Fibroblast of mammary gland (primary cell): ENCODE results near the gene BICD1.

Source experiments
- DNase-seq: peaks from one replicate; pipeline ENCODE4 v3.0.0-alpha.2; 2010; ENCODE audit warnings: low read depth
- H3K4me3 ChIP-seq: 2 replicates; pipeline ENCODE4 v1.5.1; 2011; ENCODE audit warnings: low read depth, mild to moderate bottlenecking, low read length, moderate library complexity; ENCODE audit not compliant: control insufficient read depth
- TF ChIP-seq, protein P1 (sequence below): conservative IDR thresholded peaks from 2 replicates; pipeline ENCODE4 v1.5.1; 2011; ENCODE audit warnings: low read depth, low read length, inconsistent platforms; ENCODE audit not compliant: control insufficient read depth, insufficient read depth

BICD1 gene

DNA sequence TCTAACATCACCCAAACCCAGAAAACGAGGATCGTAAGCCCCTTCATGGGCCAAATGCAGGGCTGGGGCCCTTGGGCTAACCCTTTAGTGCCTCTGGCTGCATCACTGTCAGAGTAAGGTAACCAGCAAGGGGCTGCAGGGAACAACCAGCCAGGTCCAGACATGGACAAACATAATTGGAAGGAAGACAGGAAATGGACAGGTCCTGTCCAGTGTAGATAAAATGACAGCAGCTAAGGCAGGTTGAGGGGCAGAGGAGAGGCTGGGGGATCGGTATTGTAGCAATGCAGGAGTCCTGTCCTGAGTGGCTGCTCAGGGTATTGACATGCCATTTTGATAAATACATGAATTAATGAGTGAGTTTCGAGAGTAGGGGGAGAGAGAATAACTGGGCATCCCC lies 29.8 kb downstream of the BICD1 start:
- no peak overlapping the region for H3K4me3 ChIP-seq
- TF ChIP-seq, protein P1, sequence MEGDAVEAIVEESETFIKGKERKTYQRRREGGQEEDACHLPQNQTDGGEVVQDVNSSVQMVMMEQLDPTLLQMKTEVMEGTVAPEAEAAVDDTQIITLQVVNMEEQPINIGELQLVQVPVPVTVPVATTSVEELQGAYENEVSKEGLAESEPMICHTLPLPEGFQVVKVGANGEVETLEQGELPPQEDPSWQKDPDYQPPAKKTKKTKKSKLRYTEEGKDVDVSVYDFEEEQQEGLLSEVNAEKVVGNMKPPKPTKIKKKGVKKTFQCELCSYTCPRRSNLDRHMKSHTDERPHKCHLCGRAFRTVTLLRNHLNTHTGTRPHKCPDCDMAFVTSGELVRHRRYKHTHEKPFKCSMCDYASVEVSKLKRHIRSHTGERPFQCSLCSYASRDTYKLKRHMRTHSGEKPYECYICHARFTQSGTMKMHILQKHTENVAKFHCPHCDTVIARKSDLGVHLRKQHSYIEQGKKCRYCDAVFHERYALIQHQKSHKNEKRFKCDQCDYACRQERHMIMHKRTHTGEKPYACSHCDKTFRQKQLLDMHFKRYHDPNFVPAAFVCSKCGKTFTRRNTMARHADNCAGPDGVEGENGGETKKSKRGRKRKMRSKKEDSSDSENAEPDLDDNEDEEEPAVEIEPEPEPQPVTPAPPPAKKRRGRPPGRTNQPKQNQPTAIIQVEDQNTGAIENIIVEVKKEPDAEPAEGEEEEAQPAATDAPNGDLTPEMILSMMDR = no peak
- no peak for DNase-seq

DNA sequence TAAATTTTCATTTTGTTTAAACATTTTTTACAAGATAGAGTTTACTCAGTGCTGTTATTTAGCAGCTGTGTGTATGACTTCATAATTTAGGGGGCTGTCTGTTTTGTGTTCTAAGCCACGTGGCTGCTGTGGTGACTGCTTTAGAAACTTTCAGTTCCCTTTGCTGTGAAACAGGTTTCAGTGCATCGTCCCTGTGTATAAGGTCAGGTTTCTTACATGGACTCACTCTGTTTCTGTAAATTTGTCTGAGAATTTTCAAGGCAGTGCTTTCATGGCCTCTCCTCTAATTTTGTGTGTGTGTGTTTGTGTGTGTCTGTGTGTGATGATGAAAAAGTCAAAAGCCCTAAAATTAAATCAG lies 32.4 kb downstream of the BICD1 start:
- TF ChIP-seq, protein P1 = no peak
- peak overlapping the region; percentile 15 for H3K4me3 ChIP-seq

DNA sequence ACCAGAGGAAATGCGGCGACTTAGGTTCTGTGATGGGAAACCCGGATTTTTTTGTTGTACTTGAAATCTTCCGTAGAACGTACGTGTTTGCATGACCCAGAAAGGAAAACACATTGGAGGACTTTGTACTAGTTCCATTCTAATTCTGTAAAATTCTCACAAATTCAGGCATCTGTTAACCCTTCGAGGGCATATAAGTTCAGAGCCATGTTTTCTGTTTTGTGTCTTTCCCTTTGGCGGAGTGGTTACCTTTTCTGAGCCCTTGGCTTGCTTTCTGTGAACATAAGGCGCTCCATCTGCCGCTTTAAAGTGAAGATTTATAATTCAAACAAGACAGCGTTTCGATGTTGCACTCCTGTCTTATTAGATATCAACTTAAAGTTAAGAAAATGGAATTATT lies 34.2 kb downstream of the BICD1 start:
- TF ChIP-seq, protein P1 = no peak
- no peak overlapping the region for H3K4me3 ChIP-seq
- DNase-seq = no peak

More for the DNA sequence above, 32.4 kb downstream of the BICD1 start:
- DNase-seq = peak; percentile 62

DNA sequence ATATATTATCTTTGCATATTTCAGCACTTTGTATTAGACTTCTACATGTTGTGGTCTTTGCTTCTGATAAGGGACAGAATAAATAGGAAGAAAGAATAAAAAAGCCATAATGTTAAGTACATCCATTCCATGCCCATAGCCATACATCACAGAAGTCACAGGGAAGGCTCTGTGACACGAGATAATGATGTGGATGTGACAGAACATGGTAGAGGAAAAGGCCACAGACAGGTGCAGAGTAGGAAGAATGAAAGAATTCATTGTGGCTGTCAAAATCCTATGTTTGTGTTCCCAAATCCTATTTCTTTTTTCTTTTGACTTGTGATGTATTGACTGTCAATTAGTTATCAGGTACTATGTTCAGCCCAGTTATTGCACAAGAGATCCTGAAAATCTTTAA lies 38.4 kb downstream of the BICD1 start:
- no peak overlapping the region for H3K4me3 ChIP-seq
- TF ChIP-seq, protein P1 = no peak
- no peak for DNase-seq

DNA sequence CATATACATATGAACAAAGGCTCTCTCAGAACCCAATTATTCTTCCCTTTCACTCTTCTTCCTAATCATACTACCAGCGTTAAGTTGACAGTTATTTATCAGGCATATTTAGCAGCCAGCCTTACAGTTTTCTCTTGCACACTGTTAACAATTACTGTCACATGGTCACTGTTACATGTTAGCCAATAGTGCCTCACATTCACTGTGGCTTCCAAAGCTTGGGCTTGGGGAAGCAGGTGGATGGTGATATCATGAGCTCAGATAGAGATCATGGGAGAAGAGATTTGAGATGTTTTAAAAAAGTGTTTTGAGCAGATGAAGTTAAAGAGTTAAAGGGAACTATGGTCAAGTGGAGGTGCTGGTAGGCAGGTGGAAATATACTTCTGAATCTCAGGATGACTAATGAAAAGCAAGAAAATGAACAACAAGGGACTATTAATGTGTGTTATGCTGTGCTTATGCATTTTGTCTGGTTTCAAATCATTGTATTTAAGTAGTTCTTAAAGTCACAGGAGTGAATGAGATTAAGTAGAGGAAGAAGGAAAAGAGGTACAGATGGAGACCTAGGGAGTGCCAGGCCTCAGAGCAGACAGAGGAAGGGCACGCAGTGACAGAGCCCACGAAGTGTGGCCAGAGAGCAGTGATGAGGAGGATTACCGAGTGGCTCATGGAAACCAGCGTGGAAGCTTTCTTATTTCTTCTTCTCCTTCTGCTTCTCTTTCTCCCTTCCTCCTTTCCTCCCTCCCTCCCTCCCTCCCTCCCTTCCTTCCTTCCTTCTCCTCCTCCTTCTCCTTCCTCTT lies 39.6 kb downstream of the BICD1 start:
- TF ChIP-seq, protein P1 = no peak
- no peak for DNase-seq
- no peak overlapping the region for H3K4me3 ChIP-seq

DNA sequence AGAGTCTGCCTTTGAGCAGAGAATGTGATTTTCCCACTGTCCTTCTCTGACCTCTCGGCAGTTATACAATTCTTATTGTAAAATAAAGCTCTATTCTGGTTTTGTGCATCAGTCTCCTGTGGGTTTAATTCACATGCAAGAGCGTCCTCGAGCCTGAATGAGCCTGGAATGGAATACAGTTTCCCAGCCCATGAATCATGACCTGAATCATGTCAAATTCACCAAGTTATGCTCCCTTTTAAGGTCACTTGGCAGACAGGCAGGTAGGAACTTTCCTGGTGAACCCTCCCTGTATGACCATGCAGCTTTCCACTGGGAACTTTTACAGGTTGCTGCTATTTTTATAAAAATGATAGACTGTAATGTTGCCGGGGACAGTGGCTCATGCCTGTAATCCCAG lies 41.7 kb downstream of the BICD1 start:
- DNase-seq = peak; percentile 32
- no peak overlapping the region for H3K4me3 ChIP-seq
- TF ChIP-seq, protein P1 = no peak
